ENCODE results near the gene PAFAH1B2.
"Not testable (repeated sequence)": the region's sequence is repeated elsewhere in the genome, so short reads cannot be mapped to it uniquely, and the experiment has no call there.

- TF ChIP-seq ZNF274 (IDR thresholded peaks at IDR 0.05; ENCODE audit: low read depth, low read length); SUZ12 (IDR thresholded peaks at IDR 0.05; ENCODE audit: extremely low read depth, insufficient read depth, insufficient read length); YY1 (IDR thresholded peaks at IDR 0.05; ENCODE audit: insufficient read depth, insufficient read length): not testable (repeated sequence)
These were observed 9.1 kb upstream of the PAFAH1B2 start for GRCh38 chr11:117134979-117135378.
